NCI-H510A (cell line): ENCODE data around the gene NPY1R.
A peak's percentile ranks its signal among the peaks of the same experiment; 100 is the strongest.

Source experiments
- DNase-seq: peaks from one replicate; lab custom pipeline; 2025; lab: John Stamatoyannopoulos, UW

The NPY1R gene

GRCh38 chr4:163332526-163333406 is at the start of gene NPY1R:
Gene NPY1R, minus strand, starts transcription at chr4:163332596. Its CDS starts 6,042 bp downstream, at chr4:163326554.
- DNase-seq: peak; percentile 28

- DNase-seq: no peak
Measured at GRCh38 chr4:163380703-163381102, 48.3 kb upstream of the NPY1R start.

GRCh38 chr4:163378661-163379060 is 46.3 kb upstream of the NPY1R start:
- DNase-seq: no peak

- no peak for DNase-seq
Measured at GRCh38 chr4:163372029-163372428, 39.6 kb upstream of the NPY1R start.

GRCh38 chr4:163367651-163368050 is 35.3 kb upstream of the NPY1R start:
- no peak for DNase-seq

GRCh38 chr4:163356104-163356503 is 23.7 kb upstream of the NPY1R start:
- no peak for DNase-seq

- no peak for DNase-seq
Measured at GRCh38 chr4:163353054-163353453, 20.7 kb upstream of the NPY1R start.

GRCh38 chr4:163350672-163351071 is 18.3 kb upstream of the NPY1R start:
- no peak for DNase-seq

- DNase-seq: no peak
Measured at GRCh38 chr4:163344147-163345125, 12.0 kb upstream of the NPY1R start.

- DNase-seq: no peak
Measured at GRCh38 chr4:163343604-163344146, 11.3 kb upstream of the NPY1R start, which contains the start of gene NPY5R. Gene NPY5R, plus strand, starts transcription at chr4:163343892. Its CDS starts 6,382 bp downstream, at chr4:163350274.

- DNase-seq: no peak
Measured at GRCh38 chr4:163335384-163335783, 3.0 kb upstream of the NPY1R start.

GRCh38 chr4:163331629-163332376 is 593 bp downstream of the NPY1R start:
- DNase-seq: no peak

- DNase-seq: no peak
Measured at GRCh38 chr4:163330916-163331628, 1.3 kb downstream of the NPY1R start.

- no peak for DNase-seq
Measured at GRCh38 chr4:163317110-163317509, 15.3 kb downstream of the NPY1R start.

GRCh38 chr4:163309466-163309865 is 22.9 kb downstream of the NPY1R start:
- no peak for DNase-seq

GRCh38 chr4:163303069-163303468 is 29.3 kb downstream of the NPY1R start:
- no peak for DNase-seq

- DNase-seq: no peak
Measured at GRCh38 chr4:163300445-163300844, 32.0 kb downstream of the NPY1R start.

- no peak for DNase-seq
Measured at GRCh38 chr4:163295138-163295537, 37.3 kb downstream of the NPY1R start.

GRCh38 chr4:163284304-163284703 is 48.1 kb downstream of the NPY1R start:
- no peak for DNase-seq

GRCh38 chr4:163280703-163281519 is 51.5 kb downstream of the NPY1R start:
- no peak for DNase-seq
